ENCODE data around the gene IFI35.
"Not testable (repeated sequence)": the region's sequence is repeated elsewhere in the genome, so short reads cannot be mapped to it uniquely, and the experiment has no call there.

DNA sequence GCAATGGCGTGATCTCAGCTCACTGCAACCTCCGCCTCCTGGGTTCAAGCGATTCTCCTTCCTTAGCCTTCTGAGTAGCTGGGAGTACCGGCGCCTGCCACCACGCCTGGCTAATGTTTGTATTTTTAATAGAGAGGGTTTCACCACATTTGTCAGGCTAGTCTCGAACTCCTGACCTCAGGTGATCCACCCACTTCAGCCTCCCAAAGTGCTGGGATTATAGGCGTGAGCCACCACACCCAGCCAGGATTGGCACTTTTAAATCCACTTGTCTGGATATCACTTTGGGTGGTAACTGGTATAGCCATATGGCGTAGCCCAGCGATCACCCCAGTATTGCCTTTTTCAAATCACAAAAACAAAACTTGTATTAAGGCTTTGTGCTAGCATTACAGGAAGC, 12.7 kb upstream of the IFI35 start:
- TF ChIP-seq CTCF, POLR2A (IDR thresholded peaks at IDR 0.05): not testable (repeated sequence)
